Measurements from ENCODE around the gene CCDC136.

CCDC136 gene

GRCh38 chr7:128844777-128845311, 53.1 kb downstream of the CCDC136 start:
- H3K4me3 ChIP-seq (replicated peaks; ENCODE audit: low read depth, low read length), result no peak overlapping the region
- TF ChIP-seq CTCF (IDR thresholded peaks at IDR 0.05; ENCODE audit: low read depth, low read length, missing control alignments), result no peak
- DNase-seq (ENCODE audit: extremely low read depth, low read depth), result no peak

GRCh38 chr7:128845475-128845874, 53.7 kb downstream of the CCDC136 start:
- no peak for TF ChIP-seq CTCF (IDR thresholded peaks at IDR 0.05; ENCODE audit: low read depth, low read length, missing control alignments)
- no peak for DNase-seq (ENCODE audit: extremely low read depth, low read depth)
- no peak overlapping the region for H3K4me3 ChIP-seq (replicated peaks; ENCODE audit: low read depth, low read length)

- TF ChIP-seq CTCF (IDR thresholded peaks at IDR 0.05; ENCODE audit: low read depth, low read length, missing control alignments), result no peak
- H3K4me3 ChIP-seq (replicated peaks; ENCODE audit: low read depth, low read length), result no peak overlapping the region
- no peak for DNase-seq (ENCODE audit: extremely low read depth, low read depth)
Observed at GRCh38 chr7:128845987-128846386, 54.2 kb downstream of the CCDC136 start.

GRCh38 chr7:128846781-128847444, 55.1 kb downstream of the CCDC136 start:
- DNase-seq (ENCODE audit: extremely low read depth, low read depth), result no peak
- no peak for TF ChIP-seq CTCF (IDR thresholded peaks at IDR 0.05; ENCODE audit: low read depth, low read length, missing control alignments)
- H3K4me3 ChIP-seq (replicated peaks; ENCODE audit: low read depth, low read length), result no peak overlapping the region

GRCh38 chr7:128847721-128848211, 56.0 kb downstream of the CCDC136 start:
- no peak for TF ChIP-seq CTCF (IDR thresholded peaks at IDR 0.05; ENCODE audit: low read depth, low read length, missing control alignments)
- DNase-seq (ENCODE audit: extremely low read depth, low read depth), result no peak
- H3K4me3 ChIP-seq (replicated peaks; ENCODE audit: low read depth, low read length), result no peak overlapping the region

- H3K4me3 ChIP-seq (replicated peaks; ENCODE audit: low read depth, low read length), result no peak overlapping the region
- no peak for TF ChIP-seq CTCF (IDR thresholded peaks at IDR 0.05; ENCODE audit: low read depth, low read length, missing control alignments)
- DNase-seq (ENCODE audit: extremely low read depth, low read depth), result no peak
Observed at GRCh38 chr7:128848289-128849155, 56.8 kb downstream of the CCDC136 start.

Measured in HFF-Myc (cell line).